Upper lobe of left lung (tissue), 6 donors: ENCODE results near the gene DMAC2L. TPM values are rescaled to one million over a fixed set of nuclear protein-coding genes. Genes with fewer than 3 reads are reported as not detected.
"Not testable (repeated sequence)": the region's sequence is repeated elsewhere in the genome, so short reads cannot be mapped to it uniquely, and the experiment has no call there.

ENCODE experiments used
- ATAC-seq, 2 donors: fragments of 200-7000 bp; cut with Tn5 transposase; one replicate each; pipeline ENCODE4 v1.9.1; 2022; ENCODE audit warnings: mild to moderate bottlenecking in 2 of 2, moderate library complexity in 2 of 2; ENCODE audit not compliant: low FRiP score in 2 of 2
- DNase-seq, 2 donors: peaks; one replicate each; pipeline ENCODE4 v3.0.0-alpha.2; 2019 to 2020
- H3K27ac ChIP-seq, 4 donors: fragments of 200-600 bp; sonication (generic); one replicate each; pipeline ENCODE4 v1.5.1; 2016 to 2019
- H3K27me3 ChIP-seq, 4 donors: fragments of 200-600 bp; sonication (generic); one replicate each; pipeline ENCODE4 v1.5.1; 2017 to 2019
- H3K36me3 ChIP-seq, 4 donors: fragments of 200-600 bp; sonication (generic); one replicate each; pipeline ENCODE4 v1.5.1; 2016 to 2019
- H3K4me1 ChIP-seq, 4 donors: fragments of 200-600 bp; sonication (generic); one replicate each; pipeline ENCODE4 v1.5.1; 2018 to 2019
- H3K4me3 ChIP-seq, 4 donors: fragments of 200-600 bp; sonication (generic); one replicate each; pipeline ENCODE4 v1.5.1; 2017 to 2019; ENCODE audit warnings: mild to moderate bottlenecking in 2 of 4, moderate library complexity in 1 of 4
- H3K9me3 ChIP-seq, 4 donors: fragments of 200-600 bp; sonication (generic); one replicate each; pipeline ENCODE4 v1.5.1; 2018 to 2019
- EP300 ChIP-seq, 4 donors: sonication (generic); formaldehyde crosslinking; IDR thresholded peaks; one replicate each; pipeline ENCODE4 v1.5.1; 2017; ENCODE audit warnings: antibody characterized with exemption in 4 of 4, control low read depth in 2 of 4
- POLR2A ChIP-seq, 4 donors: fragments of 450-650 bp; IDR thresholded peaks; one replicate each; pipeline ENCODE4 v1.5.1; 2016 to 2017; ENCODE audit warnings: antibody characterized with exemption in 4 of 4, mild to moderate bottlenecking in 2 of 4
- POLR2AphosphoS5 ChIP-seq, 2 donors: sonication (generic); formaldehyde crosslinking; IDR thresholded peaks; one replicate each; pipeline ENCODE4 v1.5.1; 2017; ENCODE audit warnings: antibody characterized with exemption in 2 of 2
- WGBS, 2 donors: methylation state at CpG; one replicate each; pipeline ENCODE4 v1.1.5; 2017 to 2018; 5-methylcytosine and 5-hydroxymethylcytosine counted together
- total RNA-seq, 6 donors: library from RNA; depleted of rRNA in 4 of 6; stranded (reverse); fragments of >200 nt in 4 of 6; gene quantifications; one replicate each; pipeline versions ENCODE4 v1.1.0 to v1.2.1, GENCODE V29; 2016 to 2021
- TF ChIP-seq, protein P1 (sequence below), 6 experiments: fragments of 450-650 bp in 4 of 6; fragments of 200-600 bp in 2 of 6; sonication (generic) in 2 of 6; IDR thresholded peaks; one replicate each; pipeline ENCODE4 v1.5.1; 2016 to 2019; ENCODE audit warnings: antibody characterized with exemption in 6 of 6
- donor health status: DM: no; HTN: no; CAD: no; lungs with moderate emphysema.
- donor health status: DM: no; HTN: yes; CAD: no; lungs with severe emphysema.

DMAC2L gene
- total RNA-seq, 6 donors from 2014 or later: 13.5 to 23.7 (median 21.6) TPM

- Histone ChIP-seq H3K4me3 (peak overlapping the region in 3 of 4 donors; percentile 24 to 33 (median 30)), H3K27ac (peak overlapping the region; percentile 34 to 83 (median 72)), H3K4me1 (peaks cover 15 to 19% (median 18%) of the 10 kb centered on the region in 4 donors), H3K27me3 (no peaks in the 10 kb centered on the region), H3K9me3 (no peaks in the 10 kb centered on the region), H3K36me3 (no peaks in the 10 kb centered on the region)
- ATAC-seq (peak; percentile 73 to 92), DNase-seq (peak in 1 of 2 donors; percentile 45)
- WGBS, 2 donors: 4 to 20% methylated on average over 4 of the region's 4 CpGs
- TF ChIP-seq POLR2A (IDR thresholded peaks at IDR 0.05) (peak in 1 of 4 donors; percentile 42), POLR2AphosphoS5 (IDR thresholded peaks at IDR 0.05) (peak in 1 of 2 donors; percentile 56), EP300 (IDR thresholded peaks at IDR 0.05) (no peak)
- TF ChIP-seq, protein P1, sequence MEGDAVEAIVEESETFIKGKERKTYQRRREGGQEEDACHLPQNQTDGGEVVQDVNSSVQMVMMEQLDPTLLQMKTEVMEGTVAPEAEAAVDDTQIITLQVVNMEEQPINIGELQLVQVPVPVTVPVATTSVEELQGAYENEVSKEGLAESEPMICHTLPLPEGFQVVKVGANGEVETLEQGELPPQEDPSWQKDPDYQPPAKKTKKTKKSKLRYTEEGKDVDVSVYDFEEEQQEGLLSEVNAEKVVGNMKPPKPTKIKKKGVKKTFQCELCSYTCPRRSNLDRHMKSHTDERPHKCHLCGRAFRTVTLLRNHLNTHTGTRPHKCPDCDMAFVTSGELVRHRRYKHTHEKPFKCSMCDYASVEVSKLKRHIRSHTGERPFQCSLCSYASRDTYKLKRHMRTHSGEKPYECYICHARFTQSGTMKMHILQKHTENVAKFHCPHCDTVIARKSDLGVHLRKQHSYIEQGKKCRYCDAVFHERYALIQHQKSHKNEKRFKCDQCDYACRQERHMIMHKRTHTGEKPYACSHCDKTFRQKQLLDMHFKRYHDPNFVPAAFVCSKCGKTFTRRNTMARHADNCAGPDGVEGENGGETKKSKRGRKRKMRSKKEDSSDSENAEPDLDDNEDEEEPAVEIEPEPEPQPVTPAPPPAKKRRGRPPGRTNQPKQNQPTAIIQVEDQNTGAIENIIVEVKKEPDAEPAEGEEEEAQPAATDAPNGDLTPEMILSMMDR (IDR thresholded peaks at IDR 0.05): no peak
These were observed 51.6 kb downstream of the DMAC2L start for GRCh38 chr14:50363714-50364111.

DNA sequence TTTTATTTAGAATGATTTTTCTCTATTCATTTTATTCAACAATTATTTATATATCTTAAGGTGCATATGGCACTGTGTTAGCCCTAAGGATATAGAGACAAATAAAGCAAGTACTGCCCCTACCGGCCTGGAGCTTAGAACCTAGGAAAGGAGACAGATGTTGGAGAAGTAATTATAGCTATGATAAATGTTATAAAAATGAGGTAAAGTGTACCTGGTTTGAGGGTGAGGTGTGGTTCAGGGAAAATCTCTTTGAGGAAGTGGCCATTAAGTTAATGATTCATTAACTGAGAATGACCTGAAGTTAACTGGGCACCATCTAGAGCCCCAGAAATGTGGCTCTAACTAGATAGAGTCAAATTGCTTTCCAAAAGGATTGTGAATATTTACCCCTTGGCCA lies 52.7 kb downstream of the DMAC2L start:
- no peaks in the 10 kb centered on the region for H3K36me3 ChIP-seq
- ATAC-seq: no peak
- H3K4me1 ChIP-seq: peaks cover 15 to 19% (median 18%) of the 10 kb centered on the region in 4 donors
- H3K9me3 ChIP-seq: no peaks in the 10 kb centered on the region
- no peak overlapping the region for H3K4me3 ChIP-seq
- 77 to 85% methylated on average over 1 of the region's 1 CpG for WGBS, 2 donors
- peak overlapping the region in 3 of 4 donors; percentile 5 to 83 (median 76) for H3K27ac ChIP-seq
- no peak for DNase-seq
- no peaks in the 10 kb centered on the region for H3K27me3 ChIP-seq
- TF ChIP-seq, protein P1 (IDR thresholded peaks at IDR 0.05): no peak
- TF ChIP-seq EP300 (IDR thresholded peaks at IDR 0.05) (no peak), POLR2A (IDR thresholded peaks at IDR 0.05) (no peak), POLR2AphosphoS5 (IDR thresholded peaks at IDR 0.05) (no peak)

GRCh38 chr14:50365572-50365971 lies 53.4 kb downstream of the DMAC2L start:
- H3K4me3 ChIP-seq, DNase-seq, H3K27me3 ChIP-seq, H3K9me3 ChIP-seq, H3K27ac ChIP-seq, ATAC-seq, H3K36me3 ChIP-seq: not testable (repeated sequence)
- 91 to 94% methylated on average over 7 of the region's 7 CpGs for WGBS, 2 donors
- peaks cover 15 to 19% (median 18%) of the 10 kb centered on the region in 4 donors for H3K4me1 ChIP-seq

DNA sequence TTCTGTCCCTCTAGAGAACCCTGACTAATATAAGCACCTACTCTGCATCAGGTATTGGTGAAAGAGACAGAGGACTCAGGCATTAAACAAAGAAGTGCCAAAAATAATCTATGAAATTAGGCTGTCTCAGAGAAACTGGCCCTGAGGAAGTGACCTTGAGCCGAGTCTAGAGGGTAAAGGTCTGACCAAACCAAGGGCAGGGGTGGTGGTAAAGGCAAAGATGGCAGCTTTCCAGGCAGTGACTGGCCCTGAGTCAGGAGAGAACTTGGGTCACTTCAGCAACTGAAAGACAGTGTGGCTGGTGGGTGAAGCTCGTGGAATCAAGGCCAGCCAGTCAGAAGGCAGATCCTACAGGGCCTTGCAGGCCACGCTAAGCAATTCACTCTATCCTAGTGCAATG lies 54.0 kb downstream of the DMAC2L start:
- H3K9me3 ChIP-seq: no peaks in the 10 kb centered on the region
- no peak overlapping the region for H3K27ac ChIP-seq
- H3K4me3 ChIP-seq: no peak overlapping the region
- TF ChIP-seq, protein P1 (IDR thresholded peaks at IDR 0.05): no peak
- TF ChIP-seq POLR2AphosphoS5 (IDR thresholded peaks at IDR 0.05) (no peak), EP300 (IDR thresholded peaks at IDR 0.05) (no peak), POLR2A (IDR thresholded peaks at IDR 0.05) (no peak)
- WGBS, 2 donors: 84 to 90% methylated on average over 3 of the region's 3 CpGs
- no peak for ATAC-seq
- no peaks in the 10 kb centered on the region for H3K36me3 ChIP-seq
- H3K27me3 ChIP-seq: no peaks in the 10 kb centered on the region
- H3K4me1 ChIP-seq: peaks cover 15 to 19% (median 18%) of the 10 kb centered on the region in 4 donors
- no peak for DNase-seq

DNA sequence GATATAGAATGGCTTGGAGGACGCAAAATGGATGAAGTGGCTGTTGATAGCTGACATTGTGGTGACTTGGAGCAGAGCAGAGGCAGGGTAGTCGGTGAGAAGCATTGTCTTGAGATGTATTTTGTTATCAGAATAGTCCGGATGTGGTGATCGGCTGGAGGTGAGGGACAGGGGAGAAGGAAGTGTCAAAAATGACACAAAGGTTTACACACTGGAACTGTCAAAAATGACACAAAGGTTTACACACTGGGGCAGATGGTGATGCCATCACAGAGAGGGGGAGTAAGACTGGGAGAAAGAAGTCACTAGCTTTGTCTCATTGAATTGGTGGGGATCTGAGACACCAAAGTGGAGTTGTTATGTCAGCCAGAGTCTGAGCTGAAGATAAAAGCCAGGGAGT lies 54.5 kb downstream of the DMAC2L start:
- no peak for DNase-seq
- H3K36me3 ChIP-seq: no peaks in the 10 kb centered on the region
- no peak overlapping the region for H3K4me3 ChIP-seq
- ATAC-seq: no peak
- no peak overlapping the region for H3K27ac ChIP-seq
- H3K9me3 ChIP-seq: no peaks in the 10 kb centered on the region
- TF ChIP-seq POLR2AphosphoS5 (IDR thresholded peaks at IDR 0.05): no peak
- TF ChIP-seq, protein P1 (IDR thresholded peaks at IDR 0.05): no peak
- WGBS, 2 donors: 75 to 79% methylated on average over 4 of the region's 4 CpGs
- no peaks in the 10 kb centered on the region for H3K27me3 ChIP-seq
- peaks cover 15 to 19% (median 18%) of the 10 kb centered on the region in 4 donors for H3K4me1 ChIP-seq
